GM21825 (cell line): ENCODE measurements around the gene STARD7.
"Not testable (repeated sequence)": the region's sequence is repeated elsewhere in the genome, so short reads cannot be mapped to it uniquely, and the experiment has no call there.

ENCODE experiments used
- ATAC-seq: cut with Tn5 transposase; IDR thresholded peaks from one replicate; pipeline ENCODE4 v1.9.1; 2021; ENCODE audit warnings: mild to moderate bottlenecking, moderate library complexity; ENCODE audit not compliant: unreplicated experiment

The STARD7 gene

GRCh38 chr2:96150791-96151594 lies 57.6 kb downstream of the STARD7 start:
- ATAC-seq = no peak

GRCh38 chr2:96150007-96150640 lies 58.5 kb downstream of the STARD7 start:
- ATAC-seq = no peak

- ATAC-seq = peak; percentile 39
These were observed 60.0 kb downstream of the STARD7 start for GRCh38 chr2:96148410-96149217.

- ATAC-seq = no peak
These were observed 60.9 kb downstream of the STARD7 start for GRCh38 chr2:96147593-96148201.

GRCh38 chr2:96146881-96147592 lies 61.6 kb downstream of the STARD7 start:
- no peak for ATAC-seq

- peak; percentile 26 for ATAC-seq
These were observed 62.3 kb downstream of the STARD7 start for GRCh38 chr2:96146153-96146880.

GRCh38 chr2:96145848-96146152 lies 62.8 kb downstream of the STARD7 start:
- no peak for ATAC-seq

- peak; percentile 43 for ATAC-seq
These were observed 63.4 kb downstream of the STARD7 start, which contains the start of gene DUSP2 for GRCh38 chr2:96145036-96145847. DUSP2 (minus strand) TSS chr2:96145440; CDS start chr2:96145354, 86 bp downstream.

GRCh38 chr2:96144481-96145035 lies 64.1 kb downstream of the STARD7 start:
- ATAC-seq = no peak

- no peak for ATAC-seq
These were observed 64.7 kb downstream of the STARD7 start for GRCh38 chr2:96143848-96144480.

GRCh38 chr2:96143231-96143847 lies 65.3 kb downstream of the STARD7 start:
- ATAC-seq = no peak

- no peak for ATAC-seq
These were observed 66.2 kb downstream of the STARD7 start for GRCh38 chr2:96142217-96143113.

GRCh38 chr2:96141624-96141967 lies 67.0 kb downstream of the STARD7 start:
- ATAC-seq = not testable (repeated sequence)

GRCh38 chr2:96140941-96141623 lies 67.5 kb downstream of the STARD7 start:
- ATAC-seq = no peak

GRCh38 chr2:96139181-96139758 lies 69.4 kb downstream of the STARD7 start:
- ATAC-seq = no peak
